ENCODE data around the gene TFAP2E.

DNA sequence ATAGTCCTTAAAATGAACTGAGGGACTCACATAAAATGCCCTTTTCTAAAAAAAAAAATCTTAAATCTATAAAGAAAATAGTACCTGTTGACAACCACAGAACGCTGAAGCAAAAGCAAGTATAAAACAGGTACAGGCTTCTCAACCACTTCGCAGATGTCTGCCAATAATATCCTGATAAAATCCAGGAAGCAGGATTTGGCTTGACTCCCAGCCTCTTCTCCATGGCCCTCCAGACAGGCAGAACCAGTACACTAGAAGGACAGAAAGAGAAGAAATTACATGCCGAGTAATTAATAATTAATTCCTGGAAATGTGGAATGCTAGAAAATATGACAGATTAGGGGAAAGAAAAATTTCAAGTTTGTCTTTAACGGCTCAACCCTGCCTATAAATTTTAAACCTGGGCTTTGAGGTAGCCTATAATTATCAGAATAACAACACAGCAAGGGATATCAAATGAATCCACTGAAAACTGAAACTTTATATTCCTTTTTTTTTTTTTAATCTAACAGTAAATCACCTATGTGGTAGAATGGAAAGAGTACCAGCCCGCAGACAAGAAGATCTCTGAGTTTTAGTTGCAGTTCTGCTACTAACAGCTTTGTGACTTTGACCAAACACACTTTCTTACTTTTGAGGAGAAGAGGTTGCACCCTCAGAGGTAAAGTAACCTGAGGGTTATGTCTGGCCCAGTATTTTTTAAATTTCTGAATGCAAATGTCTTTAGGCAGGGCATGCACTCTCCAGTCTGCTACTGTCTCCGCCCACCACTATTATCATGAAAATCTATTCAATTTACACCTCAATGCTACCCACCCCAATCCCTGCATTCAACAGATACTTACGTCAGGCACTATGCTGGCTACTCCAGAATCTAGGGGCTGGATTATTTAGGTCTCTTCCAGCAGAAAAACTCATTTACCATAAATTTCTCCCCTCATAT lies 18.6 kb upstream of the TFAP2E start:
- TF ChIP-seq, protein P1, sequence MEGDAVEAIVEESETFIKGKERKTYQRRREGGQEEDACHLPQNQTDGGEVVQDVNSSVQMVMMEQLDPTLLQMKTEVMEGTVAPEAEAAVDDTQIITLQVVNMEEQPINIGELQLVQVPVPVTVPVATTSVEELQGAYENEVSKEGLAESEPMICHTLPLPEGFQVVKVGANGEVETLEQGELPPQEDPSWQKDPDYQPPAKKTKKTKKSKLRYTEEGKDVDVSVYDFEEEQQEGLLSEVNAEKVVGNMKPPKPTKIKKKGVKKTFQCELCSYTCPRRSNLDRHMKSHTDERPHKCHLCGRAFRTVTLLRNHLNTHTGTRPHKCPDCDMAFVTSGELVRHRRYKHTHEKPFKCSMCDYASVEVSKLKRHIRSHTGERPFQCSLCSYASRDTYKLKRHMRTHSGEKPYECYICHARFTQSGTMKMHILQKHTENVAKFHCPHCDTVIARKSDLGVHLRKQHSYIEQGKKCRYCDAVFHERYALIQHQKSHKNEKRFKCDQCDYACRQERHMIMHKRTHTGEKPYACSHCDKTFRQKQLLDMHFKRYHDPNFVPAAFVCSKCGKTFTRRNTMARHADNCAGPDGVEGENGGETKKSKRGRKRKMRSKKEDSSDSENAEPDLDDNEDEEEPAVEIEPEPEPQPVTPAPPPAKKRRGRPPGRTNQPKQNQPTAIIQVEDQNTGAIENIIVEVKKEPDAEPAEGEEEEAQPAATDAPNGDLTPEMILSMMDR (conservative IDR thresholded peaks at IDR 0.05; ENCODE audit: low read depth, low read length), result no peak
- TF ChIP-seq EZH2 (IDR thresholded peaks at IDR 0.05; ENCODE audit: low read length, unreplicated experiment), result no peak

Data from PC-3 (cell line).